Measurements from ENCODE around the gene NLRP2B. TPM values are rescaled to one million over a fixed set of nuclear protein-coding genes. Genes with fewer than 3 reads are reported as not detected.

NLRP2B gene
- total RNA-seq (2022; extraction: Qiagen RNA extraction; ENCODE audit: low read depth): not detected in 5 replicates

GRCh38 chrX:57680160-57680559 is at the start of gene NLRP2B:
TSS of gene NLRP2B (minus strand) at chrX:57680260.

Other genes starting within 250 kb of the NLRP2B start
- 4.3 to 10.1 TPM (median 7.2 TPM) in 5 replicates for gene ZXDB, start 88.2 kb downstream of the NLRP2B start, total RNA-seq (2022; extraction: Qiagen RNA extraction; ENCODE audit: low read depth)
- 1.1 to 2.1 TPM (median 1.6 TPM) in 5 replicates for gene ZXDA, start 230.2 kb upstream of the NLRP2B start, total RNA-seq (2022; extraction: Qiagen RNA extraction; ENCODE audit: low read depth)

All from A549 treated with ZK216348 at 1 μM for 4 hours (cell line).